Transverse colon (tissue), 4 donors: ENCODE data around the gene PAFAH2. TPM values are rescaled to one million over a fixed set of nuclear protein-coding genes. Genes with fewer than 3 reads are reported as not detected.

Experiments used
- DNase-seq: peaks from one replicate; pipeline ENCODE4 v3.0.0-alpha.2; 2019
- H3K27ac ChIP-seq, 4 donors: fragments of 200-600 bp; sonication (generic); 2 replicates each; pipeline ENCODE4 v1.5.1; 2016 to 2018; ENCODE audit warnings: inconsistent platforms in 4 of 4
- H3K27me3 ChIP-seq: fragments of 200-600 bp; sonication (generic); 2 replicates; pipeline ENCODE4 v1.5.1; 2017; ENCODE audit warnings: inconsistent platforms
- H3K36me3 ChIP-seq, 4 donors: fragments of 200-600 bp; sonication (generic); 2 replicates each; pipeline ENCODE4 v1.5.1; 2017 to 2019; ENCODE audit warnings: inconsistent platforms in 4 of 4
- H3K4me1 ChIP-seq, 4 donors: fragments of 200-600 bp; sonication (generic); 2 replicates each; pipeline ENCODE4 v1.5.1; 2017 to 2020; ENCODE audit warnings: inconsistent platforms in 4 of 4
- H3K4me3 ChIP-seq, 4 donors: fragments of 200-600 bp; sonication (generic); 1 replicate in 1 of 4; 2 replicates in 3 of 4; pipeline versions ENCODE4 v1.5.1 to v1.6.1; 2017 to 2019; ENCODE audit warnings: inconsistent platforms in 4 of 4
- H3K9me3 ChIP-seq, 2 donors: fragments of 200-600 bp; sonication (generic); 2 replicates each; pipeline ENCODE4 v1.5.1; 2017 to 2019; ENCODE audit warnings: inconsistent platforms in 2 of 2
- CTCF ChIP-seq, 5 experiments: fragments of 200-600 bp in 3 of 5; fragments of 450-650 bp in 2 of 5; sonication (generic) in 3 of 5; IDR thresholded peaks; 1 replicate in 2 of 5; 2 replicates in 3 of 5; pipeline ENCODE4 v1.5.1; 2016 to 2017; ENCODE audit warnings: antibody characterized with exemption in 5 of 5, inconsistent platforms in 3 of 5, mild to moderate bottlenecking in 2 of 5, moderate library complexity in 1 of 5
- EP300 ChIP-seq: sonication (generic); formaldehyde crosslinking; IDR thresholded peaks from one replicate; pipeline ENCODE4 v1.6.1; 2017; ENCODE audit warnings: antibody characterized with exemption, low read depth
- POLR2A ChIP-seq: fragments of 450-650 bp; IDR thresholded peaks from one replicate; pipeline ENCODE4 v1.6.1; 2016; ENCODE audit warnings: antibody characterized with exemption, mild to moderate bottlenecking, moderate library complexity
- POLR2AphosphoS5 ChIP-seq, 3 donors: sonication (generic); formaldehyde crosslinking; IDR thresholded peaks; one replicate each; pipeline ENCODE4 v1.6.1; 2016; ENCODE audit warnings: antibody characterized with exemption in 3 of 3
- WGBS, 2 donors: methylation state at CpG; one replicate each; pipeline ENCODE4 v1.1.5; 2018; ENCODE audit warnings: low coverage in 1 of 2; 5-methylcytosine and 5-hydroxymethylcytosine counted together
- in situ Hi-C, 4 donors: fragments of 200-750 bp; cut with MboI; loops; one replicate each; pipeline versions ENCODE4 v1.15.0 to v1.15.1; 2017; ENCODE audit warnings: low sequenced_read_pairs in 3 of 4, low pct_ligation_motif_present in 1 of 4, low pct_unique_long_range_greater_than_20kb in 1 of 4
- intact Hi-C: fragments of 100-400 bp; cut with DNase I; formaldehyde crosslinking; loops from one replicate; pipeline ENCODE4 v1.15.1; 2023; ENCODE audit warnings: low total_unique reads
- total RNA-seq, 4 donors: library from RNA; depleted of rRNA; stranded (reverse); fragments of >200 nt; gene quantifications; one replicate each; pipeline ENCODE4 v1.1.0, GENCODE V29; 2016

The PAFAH2 gene
- total RNA-seq, 4 donors from 2014 or later, result 23.1 to 60.1 (median 38.8) TPM

- no peak for DNase-seq
- Histone ChIP-seq H3K27me3 (peaks cover 6% of the 10 kb centered on the region), H3K9me3 (no peaks in the 10 kb centered on the region), H3K4me3 (no peak overlapping the region), H3K4me1 (peaks cover 3 to 15% (median 10%) of the 10 kb centered on the region in 4 donors), H3K36me3 (no peaks in the 10 kb centered on the region), H3K27ac (no peak overlapping the region)
- in situ Hi-C loops (loop anchor here in 3 of 4 donors (25.0 kb wide), 2 partner anchors 106 to 131 kb away; partner anchors contain the start of genes C1orf232 (in 2 of the 3), FAM110D (in 2 of the 3), ZNF593 (in 2 of the 3) and ZNF593OS (in 2 of the 3)), intact Hi-C loops (loop anchor here (10.0 kb wide), 1 partner anchor 113 kb away; no protein-coding TSS in a partner anchor)
- 64 to 83% methylated on average over 1 to 3 of the region's 3 CpGs for WGBS, 2 donors
- no peak for TF ChIP-seq POLR2AphosphoS5 (IDR thresholded peaks at IDR 0.05)
- TF ChIP-seq POLR2A, result no peak
- TF ChIP-seq CTCF (IDR thresholded peaks at IDR 0.05), result no peak
- no peak for TF ChIP-seq EP300
These were observed 33.9 kb upstream of the PAFAH2 start for GRCh38 chr1:26031611-26032220.

- no peaks in the 10 kb centered on the region for H3K36me3 ChIP-seq
- WGBS, 2 donors, result 66% methylated on average over 4 of the region's 4 CpGs; no CpG with 5 or more reads in 1 of the 2 donors
- no peak overlapping the region for H3K4me3 ChIP-seq
- no peak for TF ChIP-seq EP300
- TF ChIP-seq POLR2AphosphoS5 (IDR thresholded peaks at IDR 0.05), result no peak
- TF ChIP-seq CTCF (IDR thresholded peaks at IDR 0.05), result no peak
- TF ChIP-seq POLR2A, result no peak
- H3K27ac ChIP-seq, result no peak overlapping the region
- no peak for DNase-seq
- peaks cover 6% of the 10 kb centered on the region for H3K27me3 ChIP-seq
- in situ Hi-C loops, result loop anchor here in 3 of 4 donors (25.0 kb wide), 2 partner anchors 106 to 131 kb away; partner anchors contain the start of genes C1orf232 (in 2 of the 3), FAM110D (in 2 of the 3), ZNF593 (in 2 of the 3) and ZNF593OS (in 2 of the 3)
- H3K4me1 ChIP-seq, result peaks cover 1 to 13% (median 8%) of the 10 kb centered on the region in 4 donors
- H3K9me3 ChIP-seq, result no peaks in the 10 kb centered on the region
- intact Hi-C loops, result loop anchor here (10.0 kb wide), 1 partner anchor 114 kb away; no protein-coding TSS in a partner anchor
These were observed 33.3 kb upstream of the PAFAH2 start for GRCh38 chr1:26031196-26031595.

GRCh38 chr1:26029864-26030481 is 32.1 kb upstream of the PAFAH2 start:
- Histone ChIP-seq H3K27me3 (peaks cover 6% of the 10 kb centered on the region), H3K36me3 (no peaks in the 10 kb centered on the region), H3K4me1 (peaks cover 0 to 5% (median 3%) of the 10 kb centered on the region in 4 donors), H3K27ac (no peak overlapping the region), H3K4me3 (no peak overlapping the region), H3K9me3 (no peaks in the 10 kb centered on the region)
- 66 to 100% methylated on average over 2 to 7 of the region's 7 CpGs for WGBS, 2 donors
- intact Hi-C loops, result loop anchor here (10.0 kb wide), 1 partner anchor 115 kb away; no protein-coding TSS in a partner anchor
- in situ Hi-C loops, result loop anchor here in 3 of 4 donors (25.0 kb wide), 2 partner anchors 107 to 132 kb away; partner anchors contain the start of genes C1orf232 (in 2 of the 3), FAM110D (in 2 of the 3), ZNF593 (in 2 of the 3) and ZNF593OS (in 2 of the 3)
- no peak for DNase-seq
- no peak for TF ChIP-seq CTCF (IDR thresholded peaks at IDR 0.05)
- no peak for TF ChIP-seq POLR2A
- TF ChIP-seq EP300, result no peak
- TF ChIP-seq POLR2AphosphoS5 (IDR thresholded peaks at IDR 0.05), result no peak
